Gastroesophageal sphincter (tissue), 3 donors: Measurements from ENCODE around the gene RPS14.

Experiments
- POLR2A ChIP-seq, 2 donors: fragments of 450-650 bp; IDR thresholded peaks; one replicate each; pipeline ENCODE4 v1.6.1; 2017; ENCODE audit warnings: antibody characterized with exemption in 2 of 2, mild to moderate bottlenecking in 2 of 2, moderate library complexity in 1 of 2
- TF ChIP-seq, protein P1 (sequence below), 4 experiments: fragments of 200-600 bp in 2 of 4; fragments of 450-650 bp in 2 of 4; sonication (generic) in 1 of 4; IDR thresholded peaks; one replicate each; pipeline ENCODE4 v1.5.1; 2017 to 2019; ENCODE audit warnings: antibody characterized with exemption in 4 of 4, mild to moderate bottlenecking in 2 of 4, moderate library complexity in 2 of 4

DNA sequence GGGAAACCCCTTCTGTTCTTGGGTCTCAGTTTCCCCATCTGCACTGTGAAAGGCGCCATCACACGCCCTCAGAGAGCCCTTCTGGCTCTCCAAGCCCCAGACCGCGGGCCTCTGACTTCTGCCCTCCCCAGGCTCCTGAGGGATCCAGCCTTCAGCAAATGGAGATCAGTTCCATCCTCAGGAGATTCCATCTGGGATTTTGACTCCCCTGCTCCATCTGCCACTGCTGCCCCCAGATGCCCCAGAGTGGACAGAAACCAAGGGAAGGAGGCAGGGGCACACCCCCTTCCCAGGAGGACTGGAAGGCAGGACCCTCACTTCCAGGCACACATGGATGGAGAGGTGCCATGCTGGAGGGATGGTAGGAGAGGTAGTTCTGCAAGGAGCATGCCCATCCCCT is 18.7 kb upstream of the RPS14 start:
- TF ChIP-seq, protein P1, sequence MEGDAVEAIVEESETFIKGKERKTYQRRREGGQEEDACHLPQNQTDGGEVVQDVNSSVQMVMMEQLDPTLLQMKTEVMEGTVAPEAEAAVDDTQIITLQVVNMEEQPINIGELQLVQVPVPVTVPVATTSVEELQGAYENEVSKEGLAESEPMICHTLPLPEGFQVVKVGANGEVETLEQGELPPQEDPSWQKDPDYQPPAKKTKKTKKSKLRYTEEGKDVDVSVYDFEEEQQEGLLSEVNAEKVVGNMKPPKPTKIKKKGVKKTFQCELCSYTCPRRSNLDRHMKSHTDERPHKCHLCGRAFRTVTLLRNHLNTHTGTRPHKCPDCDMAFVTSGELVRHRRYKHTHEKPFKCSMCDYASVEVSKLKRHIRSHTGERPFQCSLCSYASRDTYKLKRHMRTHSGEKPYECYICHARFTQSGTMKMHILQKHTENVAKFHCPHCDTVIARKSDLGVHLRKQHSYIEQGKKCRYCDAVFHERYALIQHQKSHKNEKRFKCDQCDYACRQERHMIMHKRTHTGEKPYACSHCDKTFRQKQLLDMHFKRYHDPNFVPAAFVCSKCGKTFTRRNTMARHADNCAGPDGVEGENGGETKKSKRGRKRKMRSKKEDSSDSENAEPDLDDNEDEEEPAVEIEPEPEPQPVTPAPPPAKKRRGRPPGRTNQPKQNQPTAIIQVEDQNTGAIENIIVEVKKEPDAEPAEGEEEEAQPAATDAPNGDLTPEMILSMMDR (IDR thresholded peaks at IDR 0.05), result no peak
- TF ChIP-seq POLR2A (IDR thresholded peaks at IDR 0.05), result no peak
